Measurements from ENCODE around the gene NDUFA8. TPM values are rescaled to one million over a fixed set of nuclear protein-coding genes. Genes with fewer than 3 reads are reported as not detected.
"Not testable (repeated sequence)": the region's sequence is repeated elsewhere in the genome, so short reads cannot be mapped to it uniquely, and the experiment has no call there.

Gene NDUFA8
- total RNA-seq, 1 experiment from 2014 or later = 30.6 TPM

DNA sequence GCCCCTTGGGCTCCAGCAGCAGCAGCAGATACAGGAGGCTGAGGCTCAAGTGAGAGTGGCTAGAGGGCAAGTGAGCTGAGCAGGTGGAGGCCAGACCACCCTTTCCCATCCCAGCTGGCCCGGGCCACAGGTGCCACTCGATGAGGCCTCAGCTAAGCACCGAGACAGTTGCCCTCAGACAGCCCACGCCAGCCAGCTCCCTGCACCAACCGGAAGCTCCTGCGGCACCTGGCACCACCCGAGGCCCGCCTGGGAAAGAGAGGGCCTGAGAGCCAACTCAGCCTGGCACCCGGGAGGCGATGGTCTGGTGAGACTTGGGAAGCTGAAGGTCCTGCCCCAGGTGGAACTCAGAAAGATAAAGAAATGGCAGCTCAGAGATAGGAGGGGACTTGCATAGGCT is 38.2 kb downstream of the NDUFA8 start:
- DNase-seq (ENCODE audit: low read depth) = no peak

DNA sequence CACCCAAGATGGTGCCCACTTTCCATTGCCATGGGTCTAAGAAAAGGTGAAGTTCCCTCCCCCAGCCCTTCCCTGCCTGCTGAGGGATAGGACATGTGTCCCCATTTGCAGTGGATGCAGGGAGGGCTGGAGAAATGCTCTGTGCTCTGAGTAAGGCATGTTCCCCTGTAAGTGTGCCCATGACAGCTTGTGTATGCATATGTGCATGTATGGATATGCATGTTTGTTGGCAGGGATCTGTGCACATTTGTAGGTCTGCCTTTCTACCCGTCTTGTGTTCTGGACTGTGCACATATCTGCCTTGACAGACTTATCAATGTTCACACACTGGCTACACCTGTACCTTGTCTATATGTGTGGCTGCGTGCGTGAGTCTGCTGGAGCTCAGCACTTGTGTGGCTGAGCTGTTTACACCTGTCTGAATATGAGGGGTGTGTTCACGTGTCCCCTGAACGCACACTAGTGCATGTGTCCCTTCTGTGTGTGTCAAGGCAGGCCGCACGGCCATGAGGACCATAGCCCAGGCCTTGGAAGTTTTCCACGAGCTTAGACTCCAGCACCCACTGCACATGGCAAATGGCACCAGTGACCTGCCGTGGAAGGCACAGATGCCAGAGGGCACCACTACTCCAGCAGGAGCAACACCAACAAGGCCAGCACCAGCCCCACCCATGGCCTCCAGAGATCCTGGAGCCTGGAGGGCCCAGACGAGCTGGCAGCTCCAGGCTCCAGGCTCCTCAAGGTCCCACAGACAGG is 39.1 kb downstream of the NDUFA8 start:
- no peak for DNase-seq (ENCODE audit: low read depth)

DNA sequence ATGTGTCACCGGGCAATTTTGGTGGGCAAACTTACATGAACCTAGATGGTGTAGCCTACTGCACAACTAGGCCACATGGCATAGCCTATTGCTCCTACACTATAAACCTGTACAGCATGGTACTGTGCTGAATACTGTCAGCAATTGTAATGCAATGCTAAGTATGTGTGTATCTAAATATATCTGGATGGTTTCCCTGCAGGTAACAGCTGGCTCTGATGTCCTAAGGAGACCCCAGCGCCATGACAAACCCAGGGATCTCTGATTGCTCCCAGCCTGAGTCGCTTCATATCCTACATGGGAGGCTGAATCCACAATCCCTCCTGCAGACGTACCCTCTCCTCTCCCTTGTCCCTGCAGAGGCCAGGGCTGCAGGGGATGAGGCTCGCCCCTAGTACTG is 39.9 kb downstream of the NDUFA8 start:
- no peak for DNase-seq (ENCODE audit: low read depth)

DNA sequence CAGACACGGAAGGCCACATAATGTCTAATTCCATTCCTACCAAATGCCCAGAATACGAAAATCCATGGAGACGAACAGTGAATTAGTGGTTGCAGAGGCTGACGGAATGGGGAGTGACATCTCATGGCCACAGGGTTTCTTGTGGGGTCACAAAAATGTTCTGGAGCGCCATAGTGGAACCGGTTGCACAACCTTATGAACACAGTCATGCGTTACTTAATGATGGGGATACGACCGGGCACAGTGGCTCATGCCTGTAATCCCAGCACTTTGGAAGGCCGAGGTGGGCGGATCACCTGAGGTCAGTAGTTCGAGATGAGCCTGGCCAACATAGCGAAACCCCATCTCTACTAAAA is 40.4 kb downstream of the NDUFA8 start:
- DNase-seq (ENCODE audit: low read depth) = no peak

DNA sequence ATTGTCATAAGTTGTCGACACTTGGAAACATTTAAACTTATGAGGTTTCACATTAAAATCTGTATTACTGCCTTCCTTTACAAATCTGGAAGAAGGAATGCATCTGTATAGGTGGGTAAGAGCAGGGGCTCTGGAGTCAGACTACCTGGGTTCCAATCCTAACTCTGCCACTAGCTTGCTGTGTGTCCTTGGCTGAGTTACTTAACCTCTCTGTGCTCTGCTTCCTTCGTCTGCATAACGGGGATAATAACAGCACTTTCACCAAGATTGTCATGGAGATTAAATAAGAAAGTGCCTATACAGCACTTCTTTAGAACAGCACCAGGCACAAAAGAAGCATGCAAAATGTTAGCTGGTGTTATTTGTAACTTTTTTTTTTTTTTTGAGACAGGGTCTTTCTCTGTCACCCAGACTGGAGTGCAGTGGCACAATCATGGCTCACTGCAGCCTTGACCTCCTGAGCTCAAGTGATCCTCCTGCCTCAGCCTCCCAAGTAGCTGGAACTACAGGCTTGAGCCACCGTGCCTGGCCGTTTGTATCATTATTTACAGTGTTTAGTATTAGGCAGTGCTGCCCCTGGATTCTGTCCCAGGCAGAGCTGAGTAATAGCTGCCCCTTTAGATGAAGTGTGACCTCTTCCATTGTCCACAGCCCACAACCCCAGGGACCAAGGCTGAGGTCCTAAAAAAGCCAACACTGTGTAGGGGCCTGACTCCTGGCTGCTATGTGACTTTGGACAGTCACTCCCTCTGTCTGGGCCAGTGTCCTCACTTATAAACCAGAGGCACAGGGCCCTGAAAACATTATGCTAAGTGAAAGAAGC is 41.0 kb downstream of the NDUFA8 start:
- no peak for DNase-seq (ENCODE audit: low read depth)

DNA sequence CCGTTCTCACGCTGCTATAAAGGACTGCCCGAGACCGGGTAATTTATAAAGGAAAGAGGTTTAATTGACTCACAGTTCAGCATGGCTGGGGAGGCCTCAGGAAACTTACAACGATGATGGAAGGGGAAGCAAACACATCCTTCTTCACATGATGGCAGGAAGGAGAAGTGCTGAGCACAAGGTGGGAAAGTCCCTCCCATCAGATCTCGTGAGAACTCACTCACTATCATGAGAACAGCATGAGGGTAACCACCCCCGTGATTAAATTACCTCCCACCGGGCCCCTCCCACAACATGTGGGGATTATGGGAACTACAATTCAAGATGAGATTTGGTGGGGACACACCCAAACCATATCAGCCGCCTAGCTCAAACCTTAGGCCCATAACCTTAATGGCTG is 42.3 kb downstream of the NDUFA8 start:
- DNase-seq (ENCODE audit: low read depth) = not testable (repeated sequence)

DNA sequence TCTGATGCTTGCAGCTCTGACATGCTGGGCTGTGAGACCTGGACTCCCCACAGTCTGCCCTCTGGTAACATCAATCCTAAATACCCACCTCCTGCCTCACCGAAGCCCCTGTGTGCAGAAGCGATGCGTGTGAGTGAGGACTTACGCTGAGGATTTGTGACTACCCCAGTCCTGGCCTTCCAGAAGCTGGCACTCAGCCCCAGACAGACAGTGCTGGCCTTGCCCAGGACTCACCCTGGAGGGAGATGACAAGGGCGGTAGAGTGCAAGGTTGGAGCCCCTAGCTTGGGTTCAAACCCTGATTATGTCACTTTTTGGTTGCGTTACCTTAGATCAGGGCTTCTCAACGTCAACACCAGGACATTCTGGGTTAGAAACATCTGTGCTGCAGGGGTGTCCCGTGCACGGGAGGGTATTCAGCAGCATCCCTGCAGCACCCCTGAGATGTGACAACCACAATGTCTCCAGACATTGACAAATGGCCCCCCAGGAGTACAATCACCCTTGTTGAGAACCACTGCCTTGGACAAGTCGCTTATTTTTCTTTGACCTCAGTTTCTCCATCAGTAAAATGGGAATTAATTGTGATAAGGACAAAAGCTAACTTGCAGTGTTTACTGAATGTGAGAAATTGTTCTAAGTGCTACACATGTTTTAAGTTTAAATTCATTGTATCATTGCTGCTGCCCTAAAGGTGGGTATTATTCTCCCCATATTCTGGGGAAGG is 43.0 kb downstream of the NDUFA8 start:
- no peak for DNase-seq (ENCODE audit: low read depth)

DNA sequence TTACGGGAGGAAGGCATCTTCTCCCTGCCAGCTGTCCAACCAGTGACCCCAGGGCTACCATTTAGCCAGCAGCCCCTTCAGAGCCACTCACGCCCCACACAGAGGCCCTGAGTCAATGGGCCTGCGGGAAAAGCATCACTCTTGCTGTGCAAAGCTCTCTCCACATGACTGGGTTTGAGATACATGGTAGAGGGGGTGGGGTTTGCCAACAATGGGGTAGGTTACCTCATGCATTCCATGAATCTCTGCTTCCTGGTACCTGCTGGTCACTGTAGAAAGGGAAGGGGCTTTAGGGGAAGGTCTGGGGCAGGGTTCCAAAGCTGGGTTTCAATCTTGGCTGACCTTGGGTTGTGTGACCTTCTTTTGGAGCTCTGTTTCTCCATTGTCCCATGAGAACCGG is 43.5 kb downstream of the NDUFA8 start:
- DNase-seq (ENCODE audit: low read depth) = no peak

DNA sequence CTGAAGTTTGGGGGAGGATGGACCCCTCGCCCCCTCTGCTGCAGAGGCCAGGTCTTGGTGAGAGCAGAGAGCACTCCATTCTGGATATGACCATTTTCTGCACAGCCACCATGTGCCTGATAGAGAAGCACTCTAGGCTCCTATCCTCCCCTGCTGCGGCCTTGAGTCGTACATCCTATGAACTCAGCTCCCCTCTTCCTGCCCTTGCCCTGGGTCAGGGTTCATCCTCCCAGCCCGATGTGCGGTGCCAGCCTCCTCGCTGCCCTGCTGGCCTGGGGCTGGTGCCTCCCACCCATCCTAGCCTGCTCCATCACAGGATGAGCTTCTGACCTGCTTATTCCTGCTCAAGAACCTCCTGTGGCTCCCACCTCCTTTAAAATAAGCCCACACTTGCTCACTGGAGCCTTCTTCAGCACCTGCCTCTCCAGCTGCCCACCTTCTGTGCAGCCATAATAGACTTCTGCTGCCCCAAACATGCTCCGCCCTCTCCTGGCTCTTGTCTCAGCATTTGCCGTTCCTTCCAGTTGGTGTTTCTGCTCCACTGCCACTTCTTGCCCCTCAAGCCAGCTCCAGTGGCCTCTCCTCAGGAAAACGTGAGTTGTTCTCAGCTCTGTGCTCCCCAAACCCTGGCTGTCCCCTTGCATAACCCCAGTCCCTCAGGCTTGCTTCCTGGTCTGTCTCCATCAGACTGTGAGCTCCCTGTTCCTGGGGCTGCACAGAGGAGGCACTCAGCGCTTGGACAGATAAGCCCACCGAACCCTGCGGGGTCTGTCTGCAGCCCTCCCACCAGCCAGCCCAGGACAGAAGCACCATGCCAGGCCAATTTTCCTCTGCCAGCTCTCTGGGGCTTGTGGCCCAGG is 44.2 kb downstream of the NDUFA8 start:
- DNase-seq (ENCODE audit: low read depth) = no peak

DNA sequence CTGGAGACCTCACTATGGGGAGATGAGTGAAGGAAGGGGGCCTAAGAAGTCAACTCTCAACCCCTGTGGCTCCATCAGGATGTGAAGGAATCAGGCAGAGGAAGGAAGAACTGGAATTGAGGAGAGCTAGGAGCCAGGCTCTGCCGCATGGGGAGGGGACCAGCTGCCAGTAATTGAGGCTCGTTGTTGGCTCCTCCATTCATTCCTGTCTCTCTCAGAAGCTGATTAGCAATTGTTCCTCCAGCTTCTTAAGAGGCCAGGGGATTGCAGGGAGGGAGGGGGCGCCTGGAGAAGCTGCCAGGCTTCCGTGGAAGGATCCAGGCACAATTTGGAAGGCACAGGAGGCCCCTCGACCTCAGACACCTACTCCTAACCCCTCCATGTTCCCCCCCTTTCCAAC is 46.0 kb downstream of the NDUFA8 start:
- no peak for DNase-seq (ENCODE audit: low read depth)

DNA sequence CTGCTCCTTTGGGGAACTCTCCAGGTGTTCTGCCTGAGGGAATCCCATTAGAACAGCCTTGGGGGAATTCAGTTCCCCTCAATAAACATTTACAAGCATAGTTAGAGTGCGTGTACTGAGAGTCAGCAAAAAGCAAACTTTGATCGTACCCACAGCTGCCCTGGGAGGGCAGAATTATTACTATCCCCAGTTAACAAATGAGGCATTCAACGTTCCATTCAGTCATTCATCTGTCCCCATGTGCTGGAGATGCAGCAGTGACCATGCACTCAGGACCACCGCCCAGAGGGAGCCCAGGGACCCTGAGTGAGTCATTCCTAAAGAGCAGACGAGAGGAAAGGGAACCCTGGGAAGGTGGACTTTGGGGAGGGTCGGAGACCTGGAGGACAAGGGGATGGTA is 47.3 kb downstream of the NDUFA8 start:
- DNase-seq (ENCODE audit: low read depth) = no peak

DNA sequence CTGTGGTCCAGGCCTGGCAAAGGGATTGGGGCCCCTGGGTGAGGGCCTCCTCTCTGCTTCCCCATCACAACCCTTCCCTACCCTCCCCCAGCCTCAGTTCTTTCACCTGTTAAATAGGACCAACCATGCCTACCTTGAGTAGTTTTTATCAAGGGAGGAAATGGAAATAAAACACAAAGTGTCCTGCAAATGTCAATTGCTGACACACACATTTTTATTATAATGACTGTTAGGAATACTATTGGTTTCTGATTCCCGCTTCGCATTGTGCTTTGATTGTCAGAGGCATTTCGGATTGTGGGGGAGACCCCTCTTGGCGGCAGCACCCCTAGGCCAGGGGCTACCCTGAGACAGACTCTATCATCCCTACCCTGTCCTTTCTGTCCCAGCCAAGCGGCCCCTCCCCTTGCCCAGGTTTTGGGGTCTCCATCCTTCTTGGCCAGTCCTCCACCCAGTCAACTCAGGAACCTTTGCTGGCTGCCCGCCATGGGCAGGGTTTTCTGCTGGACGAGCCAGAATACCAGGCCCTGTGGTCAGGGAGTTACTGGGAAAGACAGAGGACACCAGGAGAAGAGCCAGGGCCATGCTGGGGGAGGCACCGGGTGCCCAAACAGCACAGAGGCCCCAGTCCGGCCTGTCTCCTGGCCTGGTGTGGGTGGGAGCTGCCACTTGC is 48.0 kb downstream of the NDUFA8 start:
- DNase-seq (ENCODE audit: low read depth) = no peak

DNA sequence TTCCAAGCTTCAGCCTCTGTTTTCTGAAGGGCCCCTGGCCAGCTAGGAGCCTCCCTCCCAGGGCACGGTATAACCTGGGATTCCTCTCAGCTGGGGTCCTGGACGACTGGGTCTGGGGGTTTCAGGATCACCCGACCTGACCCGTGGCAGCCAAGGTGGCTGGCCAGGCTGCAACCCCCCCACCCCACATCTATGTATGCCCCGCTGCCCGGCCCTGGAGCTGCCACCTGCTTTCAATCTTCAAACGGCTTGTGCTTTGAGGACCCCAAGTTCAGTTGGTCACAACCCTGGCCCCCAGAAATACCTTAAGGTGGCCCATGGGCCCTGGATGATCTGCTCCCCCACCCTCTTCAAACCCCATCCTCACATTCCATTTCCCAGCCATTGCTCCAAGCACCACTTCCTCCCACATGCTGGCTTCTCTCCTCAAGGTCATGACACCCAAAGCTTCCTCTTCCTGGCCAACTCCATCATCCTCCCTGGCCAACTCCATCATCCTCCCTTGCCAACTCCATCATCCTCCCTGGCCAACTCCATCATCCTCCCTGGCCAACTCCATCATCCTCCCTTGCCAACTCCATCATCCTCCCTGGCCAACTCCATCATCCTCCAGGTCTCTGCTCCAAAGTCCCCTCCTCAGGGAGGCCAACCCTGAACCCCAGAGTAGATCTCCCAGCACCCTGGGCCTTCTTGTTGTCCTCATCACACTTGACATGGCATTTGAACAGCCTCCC is 49.3 kb downstream of the NDUFA8 start:
- DNase-seq (ENCODE audit: low read depth) = no peak

DNA sequence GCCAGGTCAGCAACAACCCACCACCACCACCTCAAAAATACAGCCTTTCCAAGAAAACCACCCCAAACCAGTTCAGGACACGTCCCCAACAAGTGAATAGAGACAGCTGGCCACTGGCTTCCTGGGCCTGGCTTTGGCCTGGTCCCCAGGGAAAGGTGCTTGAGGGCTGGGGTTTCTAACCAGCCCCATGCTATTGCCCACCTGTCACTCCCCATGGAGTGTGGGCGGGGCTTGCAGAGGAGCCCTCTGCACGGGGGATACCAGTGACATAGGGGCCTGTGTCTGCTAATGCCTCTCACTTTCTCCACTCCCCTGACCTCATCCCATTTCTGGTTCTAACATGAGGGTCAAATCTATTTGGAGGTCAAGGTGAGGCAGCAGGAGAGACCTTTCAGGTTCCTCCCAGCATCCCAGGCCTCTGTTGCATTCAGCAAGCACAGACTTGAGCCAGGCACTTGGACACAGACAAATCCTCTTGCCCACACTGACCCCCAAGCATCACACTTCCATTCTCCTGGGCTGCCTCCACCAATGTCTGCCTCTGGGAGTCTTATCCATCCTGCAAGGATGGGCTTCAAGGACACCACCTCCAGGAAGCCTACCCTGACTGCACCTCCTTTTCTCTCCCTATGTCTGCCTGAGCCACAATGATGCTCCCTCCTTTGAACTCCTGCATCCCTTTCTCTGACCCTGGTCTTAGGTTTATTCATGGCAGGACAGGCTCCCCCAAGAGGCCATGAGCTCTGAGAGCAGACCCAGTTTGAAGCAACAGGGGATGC is 50.4 kb downstream of the NDUFA8 start:
- DNase-seq (ENCODE audit: low read depth) = no peak

DNA sequence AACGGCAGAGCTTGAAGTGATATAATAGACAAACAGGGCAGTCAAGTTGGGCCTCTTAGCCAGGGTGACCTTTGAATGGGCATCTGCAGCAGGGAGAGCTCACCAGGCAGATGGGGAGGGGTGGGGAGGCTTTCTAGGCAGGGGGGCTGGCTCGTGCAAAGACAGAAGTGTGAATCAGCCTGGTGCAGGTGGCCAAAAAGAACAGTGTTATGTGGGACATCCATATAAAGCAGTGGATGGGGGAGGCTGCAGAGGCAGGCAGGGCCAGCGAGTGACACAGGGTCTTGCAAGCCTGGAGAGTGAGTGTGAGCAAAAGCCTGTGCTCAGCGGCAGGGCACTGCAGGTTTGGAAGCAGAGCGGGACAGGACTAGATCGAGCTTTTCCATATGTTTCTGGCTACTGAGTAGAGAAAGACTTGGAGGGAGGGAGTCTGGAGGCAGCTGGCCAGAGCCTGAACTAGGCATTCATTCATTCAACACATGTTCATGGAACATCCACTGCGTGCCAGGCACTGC is 52.2 kb downstream of the NDUFA8 start:
- no peak for DNase-seq (ENCODE audit: low read depth)

DNA sequence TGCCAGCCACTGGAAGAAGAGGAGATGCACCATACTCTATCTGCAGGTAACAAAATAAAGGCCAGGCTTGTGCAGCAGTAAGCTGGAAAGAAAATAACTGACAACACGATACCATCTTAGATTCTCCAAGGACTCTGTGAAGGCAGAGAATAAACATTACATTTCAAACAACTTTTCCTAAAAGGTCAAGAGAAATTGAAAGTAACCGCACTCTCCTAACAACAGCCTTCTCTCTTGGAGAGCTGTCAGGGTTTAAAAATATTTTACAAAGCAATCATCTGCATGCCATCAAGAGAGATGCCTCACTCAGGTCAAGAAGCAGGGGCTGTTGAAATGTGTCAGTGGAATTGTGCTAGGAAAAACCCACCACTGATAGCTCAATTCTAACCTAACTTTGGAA is 53.0 kb downstream of the NDUFA8 start:
- no peak for DNase-seq (ENCODE audit: low read depth)

DNA sequence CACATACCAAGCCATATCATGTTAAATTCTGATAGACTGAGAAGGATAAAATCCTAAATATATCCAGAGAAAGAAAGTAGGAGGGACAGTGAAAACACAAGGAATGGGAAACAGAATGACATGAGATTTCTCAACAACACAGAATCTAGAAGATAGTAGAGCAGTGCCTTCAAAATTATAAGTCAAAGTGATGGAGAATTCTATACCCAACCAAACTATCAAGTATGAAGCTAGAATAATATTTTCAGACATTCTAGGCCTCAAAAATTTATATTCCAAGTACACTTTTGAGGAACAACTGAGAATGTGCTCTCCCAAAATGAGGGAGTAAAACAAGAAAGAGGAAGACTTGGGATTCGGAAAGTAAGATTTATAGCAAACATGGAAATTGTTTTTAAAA is 55.6 kb downstream of the NDUFA8 start:
- no peak for DNase-seq (ENCODE audit: low read depth)

DNA sequence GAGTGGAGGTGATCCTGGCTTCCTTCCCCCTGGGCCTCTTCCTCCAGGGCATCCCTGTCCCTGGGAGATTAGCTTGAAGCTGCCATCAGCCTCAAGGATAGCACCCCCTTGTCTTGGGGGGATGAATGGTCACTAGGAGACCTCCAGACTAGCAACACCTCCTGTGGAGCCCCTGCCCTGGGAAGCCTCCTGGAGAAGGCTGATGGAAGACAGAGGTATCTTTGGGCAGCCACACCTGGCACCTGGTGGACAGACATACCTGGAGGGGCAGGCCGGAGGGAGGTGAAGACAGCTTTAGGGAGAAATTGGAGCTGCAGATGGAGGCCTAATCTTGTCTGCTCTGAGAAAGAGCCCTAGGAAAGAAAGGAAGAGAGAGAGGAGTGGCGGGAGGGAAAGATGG is 57.4 kb downstream of the NDUFA8 start:
- DNase-seq (ENCODE audit: low read depth) = no peak

DNA sequence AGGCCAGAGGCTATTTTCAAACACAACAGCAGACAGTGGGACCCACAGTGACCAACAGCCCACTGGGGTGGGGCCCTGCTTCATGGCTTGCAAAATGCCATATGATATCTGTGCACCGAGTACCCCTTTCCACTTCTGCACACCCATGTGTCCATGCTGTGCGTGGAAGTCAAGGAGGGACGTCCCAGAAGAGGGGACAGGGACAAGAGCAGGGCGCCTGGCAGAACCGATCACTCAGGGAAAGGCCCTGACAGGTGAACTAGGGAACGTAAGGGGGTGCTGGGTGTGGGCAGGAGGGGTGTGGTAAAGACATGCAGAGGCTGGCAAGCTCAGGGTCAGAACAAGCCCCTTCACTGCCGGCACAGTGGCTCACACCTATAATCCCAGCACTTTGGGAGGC is 58.8 kb downstream of the NDUFA8 start:
- DNase-seq (ENCODE audit: low read depth) = no peak

Data from RPMI7951 (cell line).